ENCODE data around the gene ESM1.

DNA sequence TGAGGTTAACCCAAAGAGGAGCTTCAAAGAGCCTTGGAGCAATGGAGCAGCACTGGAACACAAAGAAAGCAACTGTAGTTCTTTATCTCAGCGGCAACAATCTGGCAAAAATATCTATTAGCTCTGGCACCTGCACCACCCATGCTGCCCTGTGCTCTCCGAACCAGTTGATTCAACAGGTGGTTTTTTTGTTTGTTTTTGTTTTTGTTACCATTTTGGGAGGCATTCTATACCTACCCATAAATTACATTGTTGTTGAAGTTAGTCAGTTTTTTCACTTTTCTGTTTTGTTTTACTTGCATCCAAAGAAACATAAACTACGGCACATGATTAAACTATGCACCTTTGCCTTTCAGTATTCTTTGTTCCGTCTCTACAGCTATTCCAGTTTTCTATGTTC, 16.2 kb downstream of the ESM1 start:
- TF ChIP-seq, protein P1, sequence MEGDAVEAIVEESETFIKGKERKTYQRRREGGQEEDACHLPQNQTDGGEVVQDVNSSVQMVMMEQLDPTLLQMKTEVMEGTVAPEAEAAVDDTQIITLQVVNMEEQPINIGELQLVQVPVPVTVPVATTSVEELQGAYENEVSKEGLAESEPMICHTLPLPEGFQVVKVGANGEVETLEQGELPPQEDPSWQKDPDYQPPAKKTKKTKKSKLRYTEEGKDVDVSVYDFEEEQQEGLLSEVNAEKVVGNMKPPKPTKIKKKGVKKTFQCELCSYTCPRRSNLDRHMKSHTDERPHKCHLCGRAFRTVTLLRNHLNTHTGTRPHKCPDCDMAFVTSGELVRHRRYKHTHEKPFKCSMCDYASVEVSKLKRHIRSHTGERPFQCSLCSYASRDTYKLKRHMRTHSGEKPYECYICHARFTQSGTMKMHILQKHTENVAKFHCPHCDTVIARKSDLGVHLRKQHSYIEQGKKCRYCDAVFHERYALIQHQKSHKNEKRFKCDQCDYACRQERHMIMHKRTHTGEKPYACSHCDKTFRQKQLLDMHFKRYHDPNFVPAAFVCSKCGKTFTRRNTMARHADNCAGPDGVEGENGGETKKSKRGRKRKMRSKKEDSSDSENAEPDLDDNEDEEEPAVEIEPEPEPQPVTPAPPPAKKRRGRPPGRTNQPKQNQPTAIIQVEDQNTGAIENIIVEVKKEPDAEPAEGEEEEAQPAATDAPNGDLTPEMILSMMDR (IDR thresholded peaks at IDR 0.05; ENCODE audit: poor library complexity, severe bottlenecking) = no peak
- no peak for TF ChIP-seq RAD21 (conservative IDR thresholded peaks at IDR 0.05)
